ENCODE results near the gene HOXA6. TPM values are rescaled to one million over a fixed set of nuclear protein-coding genes. Genes with fewer than 3 reads are reported as not detected.

Gene HOXA6
- total and polyA plus RNA-seq, 9 of the 15 experiments (the other 6 are each of a cell fraction or from before 2014, with no cell fraction given), result not detected

- no peak for FAIRE-seq
- in situ Hi-C loops (cut with MboI), result loop anchor here (25.0 kb wide), 3 partner anchors 644 to 1269 kb away; no protein-coding TSS in a partner anchor
Measured at GRCh38 chr7:27156508-27156898, 8.9 kb upstream of the HOXA6 start, which contains the start of gene HOXA7. Gene HOXA7, minus strand, starts transcription at chr7:27156675. Its CDS starts 130 bp downstream, at chr7:27156545.

More at GRCh38 chr7:27156508-27156898, 8.9 kb upstream of the HOXA6 start, which contains the start of gene HOXA7:
- Histone ChIP-seq H3K4me2 (ENCODE audit: insufficient read depth, low read length) (no peak within 1 kb of the TSS), H2AFZ (ENCODE audit: low read depth, low read length) (no peak within 1 kb of the TSS), H3K9me1 (ENCODE audit: control insufficient read depth, insufficient read depth, low read length) (no peaks in the 10 kb centered on the region), H3K4me1 (replicated peaks in 1 of 2; ENCODE audit: control insufficient read depth in 2 of 2, insufficient read depth in 2 of 2, low read length in 2 of 2) (peaks cover 0 to 16% of the 10 kb centered on the region in 2 experiments; a peak in 2 of 5 replicates), H4K20me1 (replicated peaks; ENCODE audit: control insufficient read depth, insufficient read depth, low read length) (no peaks in the 10 kb centered on the region), H3K9ac (ENCODE audit: insufficient read depth in 1 of 2, low read depth in 2 of 2, low read length in 2 of 2) (no peak within 1 kb of the TSS), H3K27ac (ENCODE audit: extremely low read depth, low read depth, low read length) (no peak within 1 kb of the TSS), H3K9me3 (replicated peaks; ENCODE audit: control insufficient read depth, insufficient read depth, low read depth, low read length) (no peaks in the 10 kb centered on the region), H3K36me3 (ENCODE audit: control insufficient read depth, insufficient read depth, low read length) (no peaks in the 10 kb centered on the region), H3K79me2 (ENCODE audit: control insufficient read depth, insufficient read depth, low read length) (no peaks in the 10 kb centered on the region), H3K27me3 (ENCODE audit: control insufficient read depth in 2 of 2, insufficient read depth in 2 of 2, low read length in 2 of 2) (peaks cover 21 to 84% of the 10 kb centered on the region in 2 experiments; a peak in 4 of 5 replicates), H3K4me3 (no peak within 1 kb of the TSS)
- POLR2A ChIA-PET, result interaction anchor here (0.6 kb wide), 1 partner anchor 509 kb away, joined by 4 read pairs; no protein-coding TSS in a partner anchor
- DNase-seq (ENCODE audit: extremely low read depth in 1 of 4, low spot score in 3 of 4) (no peak), ATAC-seq (no peak)
- no TSS peak for BruUV-seq (replicated peaks)
- TF ChIP-seq USF2 (CRISPR knock-in tag; IDR thresholded peaks at IDR 0.05), result peak; percentile 6; the same call in 1 of the 2 replicates
- no peak for TF ChIP-seq SIX5 (IDR thresholded peaks at IDR 0.05; ENCODE audit: borderline replicate concordance in 1 of 2, insufficient read depth in 1 of 2, low read depth in 1 of 2, low read length in 2 of 2)
- intact Hi-C loops (cut with micrococcal nuclease), result no loop called here
- CTCF ChIA-PET (ENCODE audit: low intra/inter-chr PET ratio), result interaction anchor here (0.6 kb wide), 1 partner anchor 462 kb away, joined by 3 read pairs; no protein-coding TSS in a partner anchor
- WGBS (ENCODE audit: insufficient coverage, low coverage, missing lambda C conversion rate), result 25% methylated on average over 17 of the region's 33 CpGs
